Activated naive CD8-positive, alpha-beta T cell treated with anti-CD3 and anti-CD28 coated beads, Interleukin-2, amount 10 ng/mL, durations not matched to agents 7 days and 5 days (primary cell): ENCODE results near the gene KCNQ4. TPM values are rescaled to one million over a fixed set of nuclear protein-coding genes. Genes with fewer than 3 reads are reported as not detected.
A peak's percentile ranks its signal among the peaks of the same experiment; 100 is the strongest.

Source experiments
- ATAC-seq: fragments of 150-1000 bp; cut with Tn5 transposase; one replicate; pipeline ENCODE4 v1.10.0; 2021; ENCODE audit warnings: low read depth, moderate library complexity
- POLR2A ChIA-PET: fragments of 350-600 bp; sonication (Branson Sonifier 250); formaldehyde crosslinking; loops from one replicate; lab custom pipeline; 2021; ENCODE audit warnings: antibody characterized with exemption; lab: Charles Lee
- DNase-seq: peaks from one replicate; pipeline ENCODE4 v3.0.0; 2021
- H3K27ac Mint-ChIP-seq: one replicate; pipeline ENCODE4 v1.8.0; 2022; ENCODE audit warnings: mild to moderate bottlenecking, mixed read lengths
- H3K27me3 Mint-ChIP-seq: one replicate; pipeline ENCODE4 v1.8.0; 2022; ENCODE audit warnings: mild to moderate bottlenecking, moderate library complexity, mixed read lengths
- H3K36me3 Mint-ChIP-seq: one replicate; pipeline ENCODE4 v1.8.0; 2021; ENCODE audit warnings: mild to moderate bottlenecking, mixed read lengths
- H3K4me1 Mint-ChIP-seq: one replicate; pipeline ENCODE4 v1.8.0; 2021; ENCODE audit warnings: mixed read lengths
- H3K4me3 Mint-ChIP-seq: one replicate; pipeline ENCODE4 v1.8.0; 2022; ENCODE audit warnings: mild to moderate bottlenecking, moderate library complexity, mixed read lengths
- H3K9me3 Mint-ChIP-seq: one replicate; pipeline ENCODE4 v1.8.0; 2021; ENCODE audit warnings: mixed read lengths
- microRNA-seq: library from miRNA; unstranded; fragments of <30 nt; microRNA quantifications from one replicate; pipeline ENCODE4 v1.2.0, GENCODE V29; 2022
- total RNA-seq, 2 experiments: library from RNA; stranded (reverse); gene quantifications; one replicate each; pipeline ENCODE4 v1.2.3, GENCODE V29; 2021

The KCNQ4 gene
- total RNA-seq, 2 experiments from 2014 or later: 1.2 to 1.5 TPM

DNA sequence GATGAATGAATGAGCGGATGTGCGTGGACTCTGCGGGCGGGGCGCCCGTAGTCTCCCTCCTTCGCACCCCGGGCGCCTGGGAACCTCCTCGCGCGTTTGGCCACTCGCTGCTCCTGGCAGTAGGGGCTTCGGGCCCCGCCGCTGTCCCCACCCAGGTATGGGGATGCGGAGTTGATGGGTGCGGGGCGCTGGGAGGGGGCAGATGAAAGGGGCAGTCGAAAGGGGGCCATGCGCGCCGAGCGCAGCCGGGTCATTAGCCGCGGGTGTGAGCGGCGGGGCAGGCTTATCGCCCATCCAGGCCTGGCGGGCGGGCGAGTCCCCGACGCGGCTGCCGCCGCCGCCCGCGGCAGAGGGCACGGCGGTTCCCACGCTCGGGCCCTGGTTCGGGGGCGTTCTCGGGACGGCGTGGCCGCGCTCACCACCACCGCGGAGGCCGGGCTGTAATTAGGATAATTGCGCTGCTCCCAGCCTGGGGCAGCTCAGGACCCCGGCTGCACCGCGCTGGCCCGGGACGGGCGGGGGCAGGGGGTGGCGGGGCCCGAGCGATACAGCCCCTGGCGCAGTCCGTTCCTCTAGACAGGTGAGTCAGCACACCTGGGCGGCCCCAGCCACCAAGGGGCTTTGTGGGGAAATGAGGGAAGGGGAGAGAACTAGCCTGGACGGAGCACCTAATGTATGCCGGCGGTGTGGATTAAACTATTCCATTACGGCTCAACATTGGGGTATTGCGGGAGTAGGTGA, 100.6 kb downstream of the KCNQ4 start:
- H3K36me3 Mint-ChIP-seq: no peaks in the 10 kb centered on the region
- POLR2A ChIA-PET: no interaction called here
- ATAC-seq (no peak), DNase-seq (no peak)
- no peaks in the 10 kb centered on the region for H3K9me3 Mint-ChIP-seq
- peaks cover 66% of the 10 kb centered on the region for H3K27me3 Mint-ChIP-seq
- H3K4me3 Mint-ChIP-seq: peak overlapping the region; percentile 29
- no peak overlapping the region for H3K27ac Mint-ChIP-seq
- H3K4me1 Mint-ChIP-seq: peaks cover 9% of the 10 kb centered on the region

DNA sequence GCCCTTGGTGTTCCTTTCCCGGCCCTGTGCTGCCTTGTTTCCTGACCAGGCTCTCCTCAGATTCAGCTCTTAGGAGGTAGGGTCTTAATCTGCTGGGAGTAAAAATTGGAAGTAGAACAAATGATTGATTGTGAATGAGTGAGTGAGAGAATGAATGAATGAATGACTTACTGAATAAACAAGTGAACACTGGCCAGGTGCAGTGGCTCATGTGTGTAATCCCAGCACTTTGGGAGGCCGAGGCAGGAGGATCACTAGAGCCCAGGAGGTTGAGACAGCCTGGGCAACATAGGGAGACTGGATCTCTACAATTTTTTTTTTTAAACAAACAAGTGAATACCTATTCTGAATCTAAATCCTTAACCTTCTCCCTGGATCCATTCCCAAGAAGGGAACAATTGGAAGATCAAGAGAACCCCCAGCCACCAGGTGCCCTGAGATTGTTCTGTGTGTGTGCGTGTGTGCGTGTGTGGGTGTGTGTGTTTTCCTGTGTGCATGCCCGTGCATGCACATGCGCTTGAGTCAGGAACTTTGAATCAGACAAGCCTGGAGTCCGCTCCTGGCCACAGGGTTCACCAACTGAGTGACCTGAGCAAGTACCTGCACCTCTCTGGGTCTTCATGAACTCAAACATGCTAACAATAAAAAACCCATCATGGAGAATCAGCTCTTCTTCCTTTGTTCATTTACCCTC, 102.9 kb downstream of the KCNQ4 start:
- Mint-ChIP-seq H3K27ac (no peak overlapping the region), H3K9me3 (no peaks in the 10 kb centered on the region), H3K4me1 (peaks cover 9% of the 10 kb centered on the region), H3K27me3 (peaks cover 71% of the 10 kb centered on the region), H3K36me3 (no peaks in the 10 kb centered on the region), H3K4me3 (no peak overlapping the region)
- POLR2A ChIA-PET: interaction anchor here (1.0 kb wide), 1 partner anchor 12 kb away, joined by 3 read pairs; no protein-coding TSS in a partner anchor
- DNase-seq (no peak), ATAC-seq (no peak)

DNA sequence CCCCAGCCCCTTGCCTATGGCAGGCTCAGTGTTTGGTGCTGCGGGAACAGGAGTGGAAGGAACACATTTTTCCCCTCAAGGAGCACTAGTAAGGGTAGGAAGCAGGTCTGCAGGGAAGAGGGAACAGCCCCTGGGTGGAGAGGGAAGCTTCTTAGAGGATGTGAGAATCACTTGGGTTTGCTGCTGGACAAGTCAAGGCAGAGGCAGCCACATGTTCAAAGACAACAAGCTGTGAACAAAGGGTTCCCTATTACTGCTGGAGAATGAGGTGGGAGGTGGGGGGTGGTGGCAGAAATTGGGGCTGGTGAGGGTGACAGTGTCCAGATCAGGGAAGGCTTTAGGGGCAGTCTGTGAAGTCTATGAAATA, 103.4 kb downstream of the KCNQ4 start:
- Mint-ChIP-seq H3K27me3 (peaks cover 69% of the 10 kb centered on the region), H3K27ac (no peak overlapping the region), H3K4me1 (peaks cover 9% of the 10 kb centered on the region), H3K4me3 (no peak overlapping the region), H3K9me3 (no peaks in the 10 kb centered on the region), H3K36me3 (no peaks in the 10 kb centered on the region)
- POLR2A ChIA-PET: interaction anchor here (1.0 kb wide), 1 partner anchor 13 kb away, joined by 3 read pairs; no protein-coding TSS in a partner anchor
- ATAC-seq: no peak
- DNase-seq: no peak

DNA sequence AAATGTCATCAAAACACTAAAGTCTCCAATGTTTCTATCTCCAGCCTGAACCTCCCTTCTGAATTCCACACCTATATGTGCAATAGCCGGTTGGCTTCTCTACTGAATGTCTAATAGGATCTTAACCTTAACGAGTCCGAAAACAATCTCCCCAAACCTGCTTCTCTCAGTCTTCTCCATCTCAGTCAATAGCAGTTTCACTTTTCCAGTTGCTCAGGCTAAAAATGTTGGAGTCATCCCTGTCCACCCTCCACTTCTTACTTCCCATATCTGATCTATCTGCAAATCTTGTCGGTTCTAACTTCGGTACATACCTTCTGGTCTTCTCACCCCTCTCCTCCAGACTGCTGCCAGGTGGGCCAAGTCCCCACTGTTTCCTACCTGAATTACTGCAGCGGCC, 104.1 kb downstream of the KCNQ4 start:
- Mint-ChIP-seq H3K4me3 (no peak overlapping the region), H3K27me3 (peaks cover 67% of the 10 kb centered on the region), H3K4me1 (peaks cover 9% of the 10 kb centered on the region), H3K27ac (no peak overlapping the region), H3K9me3 (no peaks in the 10 kb centered on the region), H3K36me3 (no peaks in the 10 kb centered on the region)
- DNase-seq: no peak
- POLR2A ChIA-PET: no interaction called here
- no peak for ATAC-seq

Small RNAs within 50 kb of the gene (microRNA-seq; reads per million reads assigned to microRNA genes)
- gene MIR30C1 (42.1 reads per million, percentile 43 among the genes with 10 or more reads in this experiment), gene MIR30E (15,006 reads per million, percentile 96 among the genes with 10 or more reads in this experiment)

Other genes with a start within 250 kb of the KCNQ4 start
- 1 to 10 TPM; 6.9 TPM for gene RIMS3, start 118.1 kb upstream of the KCNQ4 start, total RNA-seq
- gene NFYC, start 92.1 kb upstream of the KCNQ4 start, total RNA-seq: 10 to 100 TPM; 65.0 to 66.6 TPM
- gene CITED4, start 78.6 kb downstream of the KCNQ4 start, total RNA-seq: 10 to 100 TPM; 13.1 to 15.0 TPM
- 10 to 100 TPM; 45.1 to 47.5 TPM for gene CTPS1, start 195.9 kb downstream of the KCNQ4 start, total RNA-seq
- gene SLFNL1, start 237.9 kb downstream of the KCNQ4 start, total RNA-seq: under 1 TPM; 0.55 to 0.60 TPM